PFSK-1 (cell line): ENCODE data around the gene CRIP1.

Experiments
- FOXP2 ChIP-seq: optimal IDR thresholded peaks from 2 replicates; pipeline ENCODE3; 2011; ENCODE audit warnings: borderline replicate concordance, control low read depth, inconsistent platforms; ENCODE audit not compliant: insufficient read depth; ENCODE audit errors: extremely low read length, extremely low read depth
- POLR2AphosphoS5 ChIP-seq: IDR thresholded peaks from 2 replicates; pipeline ENCODE4 v1.6.1; 2012; ENCODE audit warnings: low read depth, mild to moderate bottlenecking, control low read depth, low read length, moderate library complexity
- REST ChIP-seq, 2 experiments: IDR thresholded peaks; 2 replicates each; pipeline versions ENCODE4 v1.6.1 to v1.8.0; 2011 to 2012; ENCODE audit warnings: low read depth in 2 of 2, low read length in 2 of 2, control low read depth in 1 of 2, inconsistent platforms in 1 of 2, mild to moderate bottlenecking in 1 of 2, moderate library complexity in 1 of 2; ENCODE audit not compliant: insufficient read depth in 1 of 2

GRCh38 chr14:105499256-105500035 is 12.8 kb downstream of the CRIP1 start:
- TF ChIP-seq POLR2AphosphoS5 (no peak), FOXP2 (no peak), REST (IDR thresholded peaks at IDR 0.05; ENCODE audit: insufficient read depth in 1 of 2, low read depth in 2 of 2, low read length in 2 of 2) (no peak)
